Left lung (tissue), 10 donors: Measurements from ENCODE around the gene GNB4. TPM values are rescaled to one million over a fixed set of nuclear protein-coding genes. Genes with fewer than 3 reads are reported as not detected.

Experiments used
- ATAC-seq: fragments of 200-7000 bp; cut with Tn5 transposase; one replicate; pipeline ENCODE4 v1.9.1; 2020; ENCODE audit warnings: moderate library complexity
- DNase-seq, 4 donors: peaks; one replicate each; pipeline ENCODE4 v3.0.0-alpha.2; 2013 to 2020
- H3K27ac ChIP-seq, 2 donors: fragments of 200-600 bp; sonication (generic) in 1 of 2; one replicate each; pipeline versions ENCODE4 v1.5.0 to v1.8.0; 2020 to 2021
- H3K27me3 ChIP-seq, 2 donors: fragments of 200-600 bp; sonication (generic) in 1 of 2; one replicate each; pipeline versions ENCODE4 v1.5.0 to v1.8.0; 2020 to 2021
- H3K36me3 ChIP-seq, 2 donors: fragments of 200-600 bp; sonication (generic) in 1 of 2; one replicate each; pipeline versions ENCODE4 v1.5.0 to v1.8.0; 2020 to 2021
- H3K4me1 ChIP-seq, 2 donors: fragments of 200-600 bp; one replicate each; pipeline ENCODE4 v1.8.0; 2021
- H3K4me3 ChIP-seq, 2 donors: fragments of 200-600 bp; sonication (generic) in 1 of 2; one replicate each; pipeline versions ENCODE4 v1.5.0 to v1.8.0; 2020 to 2021; ENCODE audit warnings: mild to moderate bottlenecking in 1 of 2
- H3K9me3 ChIP-seq, 2 donors: fragments of 200-600 bp; sonication (generic) in 1 of 2; one replicate each; pipeline versions ENCODE4 v1.5.0 to v1.8.0; 2020 to 2021
- CTCF ChIP-seq, 2 donors: fragments of 200-600 bp; sonication (generic) in 1 of 2; IDR thresholded peaks; one replicate each; pipeline versions ENCODE4 v1.5.0 to v1.8.0; 2021; ENCODE audit warnings: antibody characterized with exemption in 2 of 2
- intact Hi-C, 2 donors: fragments of 100-400 bp; cut with DNase I; formaldehyde crosslinking; loops; one replicate each; pipeline versions ENCODE4 v1.11.2 to v1.14.2; 2022
- polyA plus RNA-seq, 6 donors: library from polyadenylated mRNA; unstranded; fragments of 120-200 nt; gene quantifications; one replicate each; pipeline ENCODE4 v1.2.1, GENCODE V29; 2013; ENCODE audit not compliant: insufficient read length in 6 of 6
- total RNA-seq, 2 donors: library from RNA; stranded (reverse); fragmentation: NEBNext Ultra II Directional; extraction: Animal tissue kit (Norgen Biotek cat#: 25700); gene quantifications; one replicate each; pipeline ENCODE4 v1.2.1, GENCODE V29; 2021
- donor health status: DM: no; HTN: yes; CAD: no.
- donor health status: DM: no; HTN: no; CAD: no.

The GNB4 gene
- total and polyA plus RNA-seq, 8 donors = 40.1 to 53.0 (median 48.2) TPM

GRCh38 chr3:179432451-179432850 is 18.8 kb downstream of the GNB4 start:
- intact Hi-C loops = no loop called here
- Histone ChIP-seq H3K4me1 (peaks cover 0 to 54% of the 10 kb centered on the region in 2 donors), H3K27me3 (no peaks in the 10 kb centered on the region), H3K9me3 (no peaks in the 10 kb centered on the region), H3K27ac (peak overlapping the region in 1 of 2 donors; percentile 73), H3K4me3 (no peak overlapping the region), H3K36me3 (no peaks in the 10 kb centered on the region)
- ATAC-seq (no peak), DNase-seq (no peak)
- no peak for TF ChIP-seq CTCF (IDR thresholded peaks at IDR 0.05)

GRCh38 chr3:179432021-179432420 is 19.2 kb downstream of the GNB4 start:
- intact Hi-C loops = no loop called here
- H3K4me3 ChIP-seq = no peak overlapping the region
- peaks cover 0 to 50% of the 10 kb centered on the region in 2 donors for H3K4me1 ChIP-seq
- DNase-seq (peak in 2 of 4 donors; percentile 22 to 54), ATAC-seq (peak; percentile 70)
- no peaks in the 10 kb centered on the region for H3K36me3 ChIP-seq
- peak overlapping the region in 1 of 2 donors; percentile 73 for H3K27ac ChIP-seq
- no peaks in the 10 kb centered on the region for H3K27me3 ChIP-seq
- no peaks in the 10 kb centered on the region for H3K9me3 ChIP-seq
- TF ChIP-seq CTCF (IDR thresholded peaks at IDR 0.05) = no peak

- Histone ChIP-seq H3K27ac (peak overlapping the region in 1 of 2 donors; percentile 73), H3K4me3 (no peak overlapping the region), H3K9me3 (no peaks in the 10 kb centered on the region), H3K4me1 (peaks cover 0 to 35% of the 10 kb centered on the region in 2 donors), H3K36me3 (peaks cover 0 to 6% of the 10 kb centered on the region in 2 donors), H3K27me3 (no peaks in the 10 kb centered on the region)
- TF ChIP-seq CTCF (IDR thresholded peaks at IDR 0.05) = no peak
- no peak for DNase-seq
- ATAC-seq = no peak
- intact Hi-C loops = no loop called here
These were observed 20.9 kb downstream of the GNB4 start for GRCh38 chr3:179430277-179430870.

- no peak for ATAC-seq
These were observed 22.3 kb downstream of the GNB4 start for GRCh38 chr3:179428876-179429548.

More at GRCh38 chr3:179428876-179429548, 22.3 kb downstream of the GNB4 start:
- H3K4me3 ChIP-seq = no peak overlapping the region
- intact Hi-C loops = loop anchor here in 1 of 2 donors (10.0 kb wide), 1 partner anchor 126 kb away; no protein-coding TSS in a partner anchor
- no peak for DNase-seq
- H3K9me3 ChIP-seq = no peaks in the 10 kb centered on the region
- no peaks in the 10 kb centered on the region for H3K27me3 ChIP-seq
- TF ChIP-seq CTCF (IDR thresholded peaks at IDR 0.05) = no peak
- no peak overlapping the region for H3K27ac ChIP-seq
- peaks cover 0 to 35% of the 10 kb centered on the region in 2 donors for H3K4me1 ChIP-seq
- peaks cover 0 to 19% of the 10 kb centered on the region in 2 donors for H3K36me3 ChIP-seq
